GM12878 (cell line): ENCODE data around the gene NSUN5. TPM values are rescaled to one million over a fixed set of nuclear protein-coding genes. Genes with fewer than 3 reads are reported as not detected.

ENCODE experiments used
- BACH1 ChIP-seq: fragments of 450-650 bp; IDR thresholded peaks from 2 replicates; pipeline ENCODE4 v1.6.1; 2017; ENCODE audit warnings: mild to moderate bottlenecking, borderline replicate concordance
- BCL11A ChIP-seq: IDR thresholded peaks from 2 replicates; pipeline ENCODE4 v1.6.1; 2011; ENCODE audit warnings: low read depth, low read length
- BCL3 ChIP-seq: IDR thresholded peaks from 2 replicates; pipeline ENCODE4 v1.6.1; 2011; ENCODE audit warnings: borderline replicate concordance, low read depth, mild to moderate bottlenecking, moderate library complexity, low read length; ENCODE audit not compliant: insufficient read depth, poor library complexity, severe bottlenecking
- CBX5 ChIP-seq: sonication (generic); IDR thresholded peaks from 2 replicates; pipeline ENCODE4 v1.6.1; 2016; ENCODE audit warnings: low read depth, moderate library complexity, mild to moderate bottlenecking, inconsistent platforms
- CREM ChIP-seq: IDR thresholded peaks from 2 replicates; pipeline ENCODE4 v1.6.1; 2014; ENCODE audit warnings: antibody characterized with exemption, low read depth
- ETV6 ChIP-seq, 2 experiments: fragments of 450-650 bp in 1 of 2; IDR thresholded peaks in 1 of 2; conservative IDR thresholded peaks in 1 of 2; 2 replicates each; pipeline ENCODE4 v1.6.1; 2014; ENCODE audit warnings: antibody characterized with exemption in 1 of 2, borderline replicate concordance in 1 of 2, low read depth in 1 of 2, mild to moderate bottlenecking in 1 of 2, moderate library complexity in 1 of 2
- EZH2 ChIP-seq: IDR thresholded peaks from 2 replicates; pipeline ENCODE4 v1.6.1; 2012; ENCODE audit warnings: low read depth, mild to moderate bottlenecking, control low read depth, inconsistent platforms, low read length, borderline replicate concordance; ENCODE audit not compliant: control insufficient read depth
- FOXM1 ChIP-seq: IDR thresholded peaks from 2 replicates; pipeline ENCODE4 v1.6.1; 2012; ENCODE audit warnings: low read depth, mild to moderate bottlenecking, inconsistent platforms, low read length, moderate library complexity
- HCFC1 ChIP-seq: fragments of 150-350 bp; IDR thresholded peaks from 2 replicates; pipeline ENCODE4 v1.6.1; 2014; ENCODE audit warnings: low read length
- JUNB ChIP-seq: IDR thresholded peaks from 2 replicates; pipeline ENCODE4 v1.6.1; 2016; ENCODE audit warnings: antibody characterized with exemption, mild to moderate bottlenecking
- LARP7 ChIP-seq: fragments of 450-650 bp; IDR thresholded peaks from 2 replicates; pipeline ENCODE4 v1.6.1; 2017; ENCODE audit warnings: mild to moderate bottlenecking
- NFYB ChIP-seq: IDR thresholded peaks from 2 replicates; pipeline ENCODE4 v1.6.1; 2011; ENCODE audit warnings: low read depth, mild to moderate bottlenecking, low read length, improper control_type of control experiment, moderate library complexity; ENCODE audit not compliant: insufficient read depth
- NKRF ChIP-seq: fragments of 450-650 bp; conservative IDR thresholded peaks from 2 replicates; pipeline ENCODE4 v1.6.1; 2017; ENCODE audit warnings: mild to moderate bottlenecking, moderate library complexity
- NR2C2 ChIP-seq: IDR thresholded peaks from 2 replicates; pipeline ENCODE4 v1.6.1; 2011; ENCODE audit warnings: borderline replicate concordance, low read depth; ENCODE audit not compliant: control insufficient read depth, insufficient read length
- NR2F1 ChIP-seq: fragments of 450-650 bp; conservative IDR thresholded peaks from 2 replicates; pipeline ENCODE4 v1.6.1; 2017; ENCODE audit warnings: mild to moderate bottlenecking
- NRF1 ChIP-seq: conservative IDR thresholded peaks from 2 replicates; pipeline ENCODE4 v1.6.1; 2011; ENCODE audit warnings: mild to moderate bottlenecking, low read depth, low read length, improper control_type of control experiment
- POLR2A ChIP-seq: IDR thresholded peaks from 2 replicates; pipeline ENCODE4 v1.6.1; 2011; ENCODE audit warnings: low read depth, mild to moderate bottlenecking, low read length
- RCOR1 ChIP-seq: conservative IDR thresholded peaks from 2 replicates; pipeline ENCODE4 v1.6.1; 2012; ENCODE audit warnings: low read depth, low read length, improper control_type of control experiment
- SIX5 ChIP-seq: IDR thresholded peaks from 2 replicates; pipeline ENCODE4 v1.6.1; 2011; ENCODE audit warnings: mild to moderate bottlenecking, low read depth, low read length, moderate library complexity; ENCODE audit not compliant: severe bottlenecking
- SKIL ChIP-seq: fragments of 450-650 bp; IDR thresholded peaks from 2 replicates; pipeline ENCODE4 v1.6.1; 2017; ENCODE audit warnings: mild to moderate bottlenecking, low read depth, inconsistent platforms; ENCODE audit not compliant: poor library complexity, severe bottlenecking
- SUZ12 ChIP-seq: fragments of 200-600 bp; sonication (generic); IDR thresholded peaks from one replicate; pipeline ENCODE4 v1.6.1; 2018; ENCODE audit warnings: antibody characterized with exemption, mild to moderate bottlenecking; ENCODE audit not compliant: unreplicated experiment
- TAF1 ChIP-seq: IDR thresholded peaks from 2 replicates; pipeline ENCODE4 v1.6.1; 2011; ENCODE audit warnings: mild to moderate bottlenecking, low read depth, low read length, borderline replicate concordance
- ZNF217 ChIP-seq: fragments of 450-650 bp; IDR thresholded peaks from 2 replicates; pipeline ENCODE4 v1.6.1; 2017; ENCODE audit warnings: antibody characterized with exemption, mild to moderate bottlenecking
- ZNF24 ChIP-seq: fragments of 450-650 bp; IDR thresholded peaks from 2 replicates; pipeline ENCODE4 v1.6.1; 2017; ENCODE audit warnings: antibody characterized with exemption, mild to moderate bottlenecking
- ZNF384 ChIP-seq: IDR thresholded peaks from 2 replicates; pipeline ENCODE4 v1.6.1; 2012; ENCODE audit warnings: low read depth, mild to moderate bottlenecking, low read length, improper control_type of control experiment, borderline replicate concordance
- ZZZ3 ChIP-seq: IDR thresholded peaks from 2 replicates; pipeline ENCODE4 v1.6.1; 2011; ENCODE audit warnings: low read depth; ENCODE audit not compliant: control insufficient read depth, insufficient read length
- polyA plus RNA-seq, 11 experiments: library from polyadenylated mRNA; depleted of rRNA in 4 of 11; unstranded in 6 of 11; stranded (reverse) in 5 of 11; fragments of >200 nt; fragmentation: Nextera tagmentation in 4 of 11; fragmentation: Illumina TruSeq in 1 of 11; extraction: Ambion mirVana in 4 of 11; extraction: Trizol in 1 of 11; gene quantifications; 1 replicate in 1 of 11; 2 replicates in 10 of 11; pipeline versions ENCODE4 v1.2.1 to v1.2.3, GENCODE V29; 2011 to 2016; ENCODE audit warnings: inconsistent platforms in 2 of 11, missing spikeins in 2 of 11, low read depth in 1 of 11
- total RNA-seq, 4 experiments: library from RNA; depleted of rRNA in 3 of 4; stranded (reverse); fragments of >200 nt in 3 of 4; fragmentation: Illumina TruSeq in 1 of 4; extraction: Trizol in 1 of 4; gene quantifications; 2 replicates each; pipeline versions ENCODE4 v1.2.1 to v1.2.3, GENCODE V29; 2013 to 2021
- TF ChIP-seq, protein P1 (sequence below): IDR thresholded peaks from 2 replicates; pipeline ENCODE4 v1.6.1; 2011; ENCODE audit warnings: low read depth, mild to moderate bottlenecking, low read length, moderate library complexity, borderline replicate concordance; ENCODE audit errors: extremely low read depth

NSUN5 gene
- total and polyA plus RNA-seq, 10 of the 15 experiments (the other 5 are each of a cell fraction or from before 2014, with no cell fraction given): 2.0 to 63.4 (median 38.2) TPM

DNA sequence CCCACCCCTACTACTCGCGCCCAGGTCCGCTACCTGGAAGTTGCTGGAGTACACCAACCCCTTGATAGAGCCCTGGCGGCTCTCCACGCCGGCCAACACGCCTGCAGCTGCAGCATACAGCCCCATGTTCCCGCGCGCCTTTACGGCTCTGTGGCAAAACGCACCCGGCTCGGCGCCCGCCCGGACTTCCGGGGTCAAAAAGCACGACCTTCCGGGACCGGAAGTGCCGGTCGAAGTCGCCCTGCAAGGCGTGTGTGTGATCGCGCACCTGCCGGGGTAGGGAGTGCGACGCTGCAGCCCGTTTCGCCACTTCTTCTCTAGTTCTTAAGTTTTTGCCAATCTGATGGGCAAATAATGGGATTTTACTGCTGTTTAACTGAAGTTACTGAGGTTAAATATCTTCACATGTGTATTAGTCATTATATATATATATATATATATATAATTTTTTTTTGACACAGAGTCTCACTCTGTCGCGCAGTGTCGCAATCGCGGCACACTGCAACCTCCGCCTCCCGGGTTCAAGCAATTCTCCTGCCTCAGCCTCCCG, at the start of gene NSUN5 (continued):
- TF ChIP-seq ZNF24 (no peak), TAF1 (peak; percentile 89), HCFC1 (peak; percentile 58), SIX5 (peak; percentile 42), ETV6 (conservative IDR thresholded peaks at IDR 0.05 in 1 of 2, IDR thresholded peaks at IDR 0.05 in 1 of 2; ENCODE audit: borderline replicate concordance in 1 of 2, low read depth in 1 of 2) (peak in 1 of 2 experiments; percentile 80; a peak in 2 of 4 replicates), RCOR1 (no peak), CBX5 (0 out of 2 replicates have a peak, but pooled peaks have one; percentile 63), NR2F1 (peak; percentile 99), EZH2 (no peak), NKRF (no peak; the same call in 1 of the 2 replicates), NRF1 (no peak), ZNF217 (no peak), JUNB (no peak), BACH1 (no peak), LARP7 (no peak), FOXM1 (no peak), NFYB (no peak), NR2C2 (no peak), ZNF384 (no peak), SUZ12 (no peak), POLR2A (peak; percentile 93), BCL3 (no peak), ZZZ3 (no peak), BCL11A (no peak), SKIL (no peak), CREM (peak; percentile 68)
- TF ChIP-seq, protein P1, sequence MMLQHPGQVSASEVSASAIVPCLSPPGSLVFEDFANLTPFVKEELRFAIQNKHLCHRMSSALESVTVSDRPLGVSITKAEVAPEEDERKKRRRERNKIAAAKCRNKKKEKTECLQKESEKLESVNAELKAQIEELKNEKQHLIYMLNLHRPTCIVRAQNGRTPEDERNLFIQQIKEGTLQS: peak; percentile 63; the same call in 1 of the 2 replicates
